NCI-H1436 treated with DMSO at 0.1 percent for 48 hours (cell line): Measurements from ENCODE around the gene ODR4.
"Not testable (repeated sequence)": the region's sequence is repeated elsewhere in the genome, so short reads cannot be mapped to it uniquely, and the experiment has no call there.

ENCODE experiments used
- DNase-seq: peaks from one replicate; lab custom pipeline; 2025; lab: John Stamatoyannopoulos, UW

Gene ODR4

GRCh38 chr1:186375152-186375928 lies at the start of gene ODR4, which contains the start of gene TPR:
Gene ODR4, plus strand, starts transcription at chr1:186375838. Its CDS starts 3,948 bp downstream, at chr1:186379786.
Gene TPR, minus strand, starts transcription at chr1:186375253. Its CDS starts 225 bp downstream, at chr1:186375028.
- DNase-seq = peak; percentile 95

GRCh38 chr1:186326009-186326408 lies 49.6 kb upstream of the ODR4 start:
- no peak for DNase-seq

GRCh38 chr1:186327331-186327730 lies 48.3 kb upstream of the ODR4 start:
- DNase-seq = no peak

GRCh38 chr1:186330758-186331157 lies 44.9 kb upstream of the ODR4 start:
- no peak for DNase-seq

- no peak for DNase-seq
Measured at GRCh38 chr1:186337554-186337953, 38.1 kb upstream of the ODR4 start.

GRCh38 chr1:186340772-186341171 lies 34.9 kb upstream of the ODR4 start:
- DNase-seq = no peak

GRCh38 chr1:186347837-186348691 lies 27.6 kb upstream of the ODR4 start:
- not testable (repeated sequence) for DNase-seq

GRCh38 chr1:186374303-186375151 lies 1.1 kb upstream of the ODR4 start:
- no peak for DNase-seq

GRCh38 chr1:186375929-186376319 lies 286 bp downstream of the ODR4 start:
- no peak for DNase-seq

- DNase-seq = no peak
Measured at GRCh38 chr1:186386725-186387383, 11.2 kb downstream of the ODR4 start.

- no peak for DNase-seq
Measured at GRCh38 chr1:186390925-186391324, 15.3 kb downstream of the ODR4 start.

GRCh38 chr1:186391841-186392240 lies 16.2 kb downstream of the ODR4 start:
- no peak for DNase-seq

GRCh38 chr1:186392711-186393110 lies 17.1 kb downstream of the ODR4 start:
- not testable (repeated sequence) for DNase-seq

GRCh38 chr1:186401446-186401845 lies 25.8 kb downstream of the ODR4 start:
- not testable (repeated sequence) for DNase-seq

- DNase-seq = no peak
Measured at GRCh38 chr1:186403632-186404031, 28.0 kb downstream of the ODR4 start.

- DNase-seq = no peak
Measured at GRCh38 chr1:186404454-186405051, 28.9 kb downstream of the ODR4 start.

GRCh38 chr1:186409091-186409490 lies 33.5 kb downstream of the ODR4 start:
- DNase-seq = no peak

GRCh38 chr1:186413319-186413718 lies 37.7 kb downstream of the ODR4 start:
- no peak for DNase-seq

GRCh38 chr1:186418503-186418902 lies 42.9 kb downstream of the ODR4 start:
- no peak for DNase-seq

GRCh38 chr1:186420311-186420710 lies 44.7 kb downstream of the ODR4 start:
- no peak for DNase-seq

GRCh38 chr1:186420923-186421322 lies 45.3 kb downstream of the ODR4 start:
- DNase-seq = no peak
